SKM-1 (cell line): Measurements from ENCODE around the gene DESI1.
"Not testable (repeated sequence)": the region's sequence is repeated elsewhere in the genome, so short reads cannot be mapped to it uniquely, and the experiment has no call there.

Experiments used
- DNase-seq: peaks from one replicate; lab custom pipeline; 2025; ENCODE audit not compliant: unreplicated experiment; lab: John Stamatoyannopoulos, UW

Gene DESI1

GRCh38 chr22:41589391-41590241 is 31.2 kb downstream of the DESI1 start, which contains the start of gene PMM1:
PMM1 (minus strand) TSS chr22:41589840; CDS start chr22:41589805, 35 bp downstream.
- peak; percentile 99 for DNase-seq

GRCh38 chr22:41587347-41587723 is 33.5 kb downstream of the DESI1 start:
- DNase-seq, result no peak

- no peak for DNase-seq
Observed at GRCh38 chr22:41585898-41586297, 34.9 kb downstream of the DESI1 start.

- DNase-seq, result no peak
Observed at GRCh38 chr22:41584881-41585280, 36.0 kb downstream of the DESI1 start.

GRCh38 chr22:41582694-41583093 is 38.1 kb downstream of the DESI1 start:
- DNase-seq, result no peak

- no peak for DNase-seq
Observed at GRCh38 chr22:41579997-41580355, 40.9 kb downstream of the DESI1 start.

- no peak for DNase-seq
Observed at GRCh38 chr22:41579297-41579996, 41.4 kb downstream of the DESI1 start.

- no peak for DNase-seq
Observed at GRCh38 chr22:41578818-41579217, 42.0 kb downstream of the DESI1 start.

- DNase-seq, result no peak
Observed at GRCh38 chr22:41578114-41578513, 42.7 kb downstream of the DESI1 start.

GRCh38 chr22:41576877-41577276 is 44.0 kb downstream of the DESI1 start:
- DNase-seq, result peak; percentile 37

- DNase-seq, result no peak
Observed at GRCh38 chr22:41575533-41575932, 45.3 kb downstream of the DESI1 start.

GRCh38 chr22:41574847-41575381 is 45.9 kb downstream of the DESI1 start:
- DNase-seq, result no peak

GRCh38 chr22:41573677-41574076 is 47.2 kb downstream of the DESI1 start:
- no peak for DNase-seq

GRCh38 chr22:41572305-41572704 is 48.5 kb downstream of the DESI1 start:
- DNase-seq, result not testable (repeated sequence)

GRCh38 chr22:41571786-41572185 is 49.1 kb downstream of the DESI1 start:
- DNase-seq, result no peak

GRCh38 chr22:41570221-41570620 is 50.6 kb downstream of the DESI1 start:
- DNase-seq, result no peak

GRCh38 chr22:41568811-41569210 is 52.0 kb downstream of the DESI1 start:
- DNase-seq, result no peak

- DNase-seq, result no peak
Observed at GRCh38 chr22:41567512-41567768, 53.4 kb downstream of the DESI1 start.

GRCh38 chr22:41565403-41566054 is 55.3 kb downstream of the DESI1 start:
- DNase-seq, result no peak

- no peak for DNase-seq
Observed at GRCh38 chr22:41564563-41564962, 56.3 kb downstream of the DESI1 start.

GRCh38 chr22:41563051-41563711 is 57.7 kb downstream of the DESI1 start:
- no peak for DNase-seq
